Kidney epithelial cell (primary cell): ENCODE results near the gene CDCP2. TPM values are rescaled to one million over a fixed set of nuclear protein-coding genes. Genes with fewer than 3 reads are reported as not detected.

Experiments used
- DNase-seq: peaks from one replicate; pipeline ENCODE4 v3.0.0-alpha.2; 2010; ENCODE audit warnings: low read depth
- H3K27me3 ChIP-seq: 2 replicates; pipeline ENCODE4 v1.6.0; 2011; ENCODE audit warnings: low read length; ENCODE audit not compliant: control insufficient read depth, insufficient read depth
- H3K36me3 ChIP-seq: 2 replicates; pipeline ENCODE4 v1.5.1; 2011; ENCODE audit warnings: low read length; ENCODE audit not compliant: control insufficient read depth, insufficient read depth
- H3K4me3 ChIP-seq: 2 replicates; pipeline ENCODE4 v1.5.1; 2011; ENCODE audit warnings: low read depth, mild to moderate bottlenecking, control low read depth, low read length
- total RNA-seq: library from RNA; depleted of rRNA; stranded (reverse); fragments of >200 nt; gene quantifications from 2 replicates; pipeline ENCODE4 v1.2.3, GENCODE V29; 2015
- TF ChIP-seq, protein P1 (sequence below): IDR thresholded peaks from 2 replicates; pipeline ENCODE4 v1.5.1; 2011; ENCODE audit warnings: mild to moderate bottlenecking, moderate library complexity, low read length, control low read depth, inconsistent platforms; ENCODE audit not compliant: insufficient read depth, poor library complexity, severe bottlenecking

The CDCP2 gene
- total RNA-seq, 1 donor from 2014 or later = not detected

DNA sequence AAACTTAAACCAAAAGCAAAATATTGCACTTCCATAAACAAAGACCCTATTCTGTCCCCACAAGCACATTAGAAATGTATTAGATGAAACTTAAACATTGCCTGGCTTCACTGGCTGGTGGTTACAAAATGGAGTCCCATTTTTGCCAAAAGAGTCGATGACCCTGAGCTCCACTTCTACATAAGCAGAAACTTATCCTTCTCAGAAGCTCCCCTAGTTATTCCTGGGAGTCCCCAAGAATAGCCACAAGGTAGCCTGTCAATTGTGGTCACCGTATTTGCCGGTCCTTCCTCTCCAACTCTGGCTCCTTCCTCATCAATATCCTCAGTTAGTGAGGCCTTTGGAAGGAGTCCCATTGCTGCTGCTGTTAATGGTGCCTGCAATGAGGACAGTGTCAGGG lies 37.3 kb downstream of the CDCP2 start:
- no peak for DNase-seq
- Histone ChIP-seq H3K4me3 (no peak overlapping the region), H3K36me3 (no peaks in the 10 kb centered on the region), H3K27me3 (no peaks in the 10 kb centered on the region)
- TF ChIP-seq, protein P1, sequence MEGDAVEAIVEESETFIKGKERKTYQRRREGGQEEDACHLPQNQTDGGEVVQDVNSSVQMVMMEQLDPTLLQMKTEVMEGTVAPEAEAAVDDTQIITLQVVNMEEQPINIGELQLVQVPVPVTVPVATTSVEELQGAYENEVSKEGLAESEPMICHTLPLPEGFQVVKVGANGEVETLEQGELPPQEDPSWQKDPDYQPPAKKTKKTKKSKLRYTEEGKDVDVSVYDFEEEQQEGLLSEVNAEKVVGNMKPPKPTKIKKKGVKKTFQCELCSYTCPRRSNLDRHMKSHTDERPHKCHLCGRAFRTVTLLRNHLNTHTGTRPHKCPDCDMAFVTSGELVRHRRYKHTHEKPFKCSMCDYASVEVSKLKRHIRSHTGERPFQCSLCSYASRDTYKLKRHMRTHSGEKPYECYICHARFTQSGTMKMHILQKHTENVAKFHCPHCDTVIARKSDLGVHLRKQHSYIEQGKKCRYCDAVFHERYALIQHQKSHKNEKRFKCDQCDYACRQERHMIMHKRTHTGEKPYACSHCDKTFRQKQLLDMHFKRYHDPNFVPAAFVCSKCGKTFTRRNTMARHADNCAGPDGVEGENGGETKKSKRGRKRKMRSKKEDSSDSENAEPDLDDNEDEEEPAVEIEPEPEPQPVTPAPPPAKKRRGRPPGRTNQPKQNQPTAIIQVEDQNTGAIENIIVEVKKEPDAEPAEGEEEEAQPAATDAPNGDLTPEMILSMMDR = no peak

GRCh38 chr1:54114955-54115354 lies 37.8 kb downstream of the CDCP2 start:
- TF ChIP-seq, protein P1 = no peak
- Histone ChIP-seq H3K4me3 (no peak overlapping the region), H3K36me3 (no peaks in the 10 kb centered on the region), H3K27me3 (no peaks in the 10 kb centered on the region)
- no peak for DNase-seq

- Histone ChIP-seq H3K36me3 (no peaks in the 10 kb centered on the region), H3K27me3 (no peaks in the 10 kb centered on the region), H3K4me3 (no peak overlapping the region)
- DNase-seq = no peak
- TF ChIP-seq, protein P1 = no peak
These were observed 38.8 kb downstream of the CDCP2 start for GRCh38 chr1:54114001-54114400.

GRCh38 chr1:54112705-54113368 lies 40.0 kb downstream of the CDCP2 start:
- Histone ChIP-seq H3K36me3 (no peaks in the 10 kb centered on the region), H3K27me3 (no peaks in the 10 kb centered on the region), H3K4me3 (no peak overlapping the region)
- TF ChIP-seq, protein P1 = no peak
- DNase-seq = no peak

GRCh38 chr1:54112027-54112426 lies 40.8 kb downstream of the CDCP2 start:
- no peak for DNase-seq
- H3K4me3 ChIP-seq = no peak overlapping the region
- no peaks in the 10 kb centered on the region for H3K27me3 ChIP-seq
- H3K36me3 ChIP-seq = no peaks in the 10 kb centered on the region
- TF ChIP-seq, protein P1 = no peak

DNA sequence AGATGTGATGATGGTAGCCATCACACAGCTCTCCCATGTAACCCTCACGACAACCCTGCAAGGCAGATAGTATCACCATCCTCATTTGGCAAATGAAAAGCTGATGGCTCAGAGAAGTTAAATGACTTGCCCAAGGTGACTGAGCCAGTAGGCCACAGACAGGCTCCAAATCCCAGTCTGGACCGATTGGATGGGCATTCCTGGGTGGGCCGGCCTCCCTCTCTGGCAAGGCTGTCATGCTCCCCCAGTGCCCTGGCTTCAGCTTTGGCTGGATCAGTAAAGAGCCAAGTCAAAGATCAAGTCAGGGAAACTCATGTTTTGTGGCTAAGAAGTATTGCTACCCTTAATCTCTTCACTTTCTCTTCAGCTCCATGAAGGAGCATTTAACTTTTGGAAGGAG lies 41.2 kb downstream of the CDCP2 start:
- no peak for DNase-seq
- TF ChIP-seq, protein P1 = no peak
- Histone ChIP-seq H3K27me3 (no peaks in the 10 kb centered on the region), H3K36me3 (no peaks in the 10 kb centered on the region), H3K4me3 (no peak overlapping the region)
